Natural killer cell (primary cell): ENCODE data around the gene CCDC88B. TPM values are rescaled to one million over a fixed set of nuclear protein-coding genes. Genes with fewer than 3 reads are reported as not detected.
A peak's percentile ranks its signal among the peaks of the same experiment; 100 is the strongest.
"Not testable (repeated sequence)": the region's sequence is repeated elsewhere in the genome, so short reads cannot be mapped to it uniquely, and the experiment has no call there.

Source experiments
- ATAC-seq, 3 donors: fragments of 150-1000 bp in 2 of 3; fragments of 200-7000 bp in 1 of 3; cut with Tn5 transposase; 1 replicate in 1 of 3; 2 replicates in 2 of 3; pipeline ENCODE4 v1.10.0; 2021; ENCODE audit warnings: mild to moderate bottlenecking in 2 of 3, moderate library complexity in 2 of 3
- DNase-seq, 2 donors: peaks; one replicate each; pipeline versions ENCODE4 v3.0.0 to v3.0.0-alpha.2; 2013 to 2021; ENCODE audit warnings: mixed read lengths in 1 of 2
- H3K27ac ChIP-seq: one replicate; pipeline ENCODE4 v1.5.1; 2013; ENCODE audit warnings: mild to moderate bottlenecking, low read length
- H3K27me3 ChIP-seq: one replicate; pipeline ENCODE4 v1.6.1; 2013; ENCODE audit warnings: low read length; ENCODE audit not compliant: control insufficient read depth, insufficient read depth
- H3K36me3 ChIP-seq: one replicate; pipeline ENCODE4 v1.6.1; 2013; ENCODE audit warnings: low read length; ENCODE audit not compliant: control insufficient read depth, insufficient read depth
- H3K4me1 ChIP-seq: one replicate; pipeline ENCODE4 v1.6.1; 2013; ENCODE audit warnings: low read length; ENCODE audit not compliant: control insufficient read depth, insufficient read depth
- H3K4me3 ChIP-seq: one replicate; pipeline ENCODE4 v1.5.1; 2013; ENCODE audit warnings: low read length
- H3K9me3 ChIP-seq: one replicate; pipeline ENCODE4 v1.6.1; 2013; ENCODE audit warnings: low read length; ENCODE audit not compliant: control insufficient read depth, insufficient read depth
- H3K27ac Mint-ChIP-seq, 2 donors: one replicate each; pipeline ENCODE4 v1.8.0; 2022; ENCODE audit warnings: mild to moderate bottlenecking in 2 of 2, mixed read lengths in 2 of 2, moderate library complexity in 1 of 2
- H3K27me3 Mint-ChIP-seq, 2 donors: one replicate each; pipeline ENCODE4 v1.8.0; 2022; ENCODE audit warnings: low read depth in 2 of 2, mixed read lengths in 2 of 2
- H3K36me3 Mint-ChIP-seq: one replicate; pipeline ENCODE4 v1.8.0; 2022; ENCODE audit warnings: mixed read lengths
- H3K4me1 Mint-ChIP-seq, 2 donors: one replicate each; pipeline ENCODE4 v1.8.0; 2022; ENCODE audit warnings: mixed read lengths in 2 of 2
- H3K4me3 Mint-ChIP-seq: one replicate; pipeline ENCODE4 v1.8.0; 2022; ENCODE audit warnings: mild to moderate bottlenecking, moderate library complexity, mixed read lengths
- H3K9me3 Mint-ChIP-seq, 2 donors: one replicate each; pipeline ENCODE4 v1.8.0; 2022; ENCODE audit warnings: mixed read lengths in 2 of 2
- CTCF ChIP-seq: fragments of 200-600 bp; IDR thresholded peaks from one replicate; pipeline ENCODE4 v1.8.0; 2022; ENCODE audit warnings: antibody characterized with exemption
- WGBS: methylation state at CpG from one replicate; pipeline ENCODE4 v1.1.7; 2013; ENCODE audit warnings: missing lambda C conversion rate; ENCODE audit not compliant: insufficient coverage; 5-methylcytosine and 5-hydroxymethylcytosine counted together
- intact Hi-C: fragments of 100-400 bp; cut with micrococcal nuclease; formaldehyde crosslinking; loops from one replicate; pipeline ENCODE4 v1.14.2; 2022
- total RNA-seq, 4 donors: library from RNA; stranded (reverse); fragments of 120-200 nt in 1 of 4; gene quantifications; one replicate each; pipeline versions ENCODE4 v1.2.3 to v1.2.4, GENCODE V29; 2013 to 2022

Gene CCDC88B
- total RNA-seq, 3 donors from 2014 or later (not counting 1 experiment from before 2014, with no cell fraction given) = 262 to 276 (median 272) TPM

- no peaks in the 10 kb centered on the region for H3K9me3 Mint-ChIP-seq
- Histone ChIP-seq H3K27me3 (no peaks in the 10 kb centered on the region), H3K4me1 (peaks cover 18% of the 10 kb centered on the region), H3K27ac (no peak overlapping the region), H3K36me3 (peaks cover 26% of the 10 kb centered on the region), H3K4me3 (no peak overlapping the region), H3K9me3 (no peaks in the 10 kb centered on the region)
- DNase-seq (no peak), ATAC-seq (no peak)
- intact Hi-C loops = no loop called here
- peaks cover 33% of the 10 kb centered on the region in 2 donors for H3K4me1 Mint-ChIP-seq
- WGBS = 93% methylated on average over 16 of the region's 18 CpGs
- H3K27me3 Mint-ChIP-seq = no peaks in the 10 kb centered on the region
- TF ChIP-seq CTCF = no peak
- H3K4me3 Mint-ChIP-seq = no peak overlapping the region
- H3K27ac Mint-ChIP-seq = peak overlapping the region; percentile 56 to 60
- H3K36me3 Mint-ChIP-seq = no peaks in the 10 kb centered on the region
These were observed 26.4 kb upstream of the CCDC88B start for GRCh38 chr11:64313491-64314145.

- no peak for TF ChIP-seq CTCF
- 94% methylated on average over 19 of the region's 19 CpGs for WGBS
- H3K4me1 Mint-ChIP-seq = peaks cover 39 to 40% of the 10 kb centered on the region in 2 donors
- H3K27me3 Mint-ChIP-seq = no peaks in the 10 kb centered on the region
- H3K4me3 ChIP-seq = no peak overlapping the region
- H3K27ac ChIP-seq = no peak overlapping the region
- ATAC-seq (no peak), DNase-seq (no peak)
- H3K4me3 Mint-ChIP-seq = no peak overlapping the region
- peaks cover 26% of the 10 kb centered on the region for H3K36me3 ChIP-seq
- H3K9me3 ChIP-seq = no peaks in the 10 kb centered on the region
- no peaks in the 10 kb centered on the region for H3K9me3 Mint-ChIP-seq
- H3K27ac Mint-ChIP-seq = no peak overlapping the region
- intact Hi-C loops = no loop called here
- H3K27me3 ChIP-seq = no peaks in the 10 kb centered on the region
- no peaks in the 10 kb centered on the region for H3K36me3 Mint-ChIP-seq
- peaks cover 25% of the 10 kb centered on the region for H3K4me1 ChIP-seq
These were observed 25.7 kb upstream of the CCDC88B start for GRCh38 chr11:64314146-64314804.

- Histone ChIP-seq H3K27me3 (no peaks in the 10 kb centered on the region), H3K36me3 (peaks cover 26% of the 10 kb centered on the region), H3K27ac (no peak overlapping the region), H3K4me1 (peaks cover 30% of the 10 kb centered on the region), H3K9me3 (no peaks in the 10 kb centered on the region), H3K4me3 (no peak overlapping the region)
- TF ChIP-seq CTCF = no peak
- Mint-ChIP-seq H3K9me3 (no peaks in the 10 kb centered on the region), H3K4me3 (no peak overlapping the region), H3K27me3 (no peaks in the 10 kb centered on the region), H3K27ac (no peak overlapping the region), H3K4me1 (peaks cover 44 to 45% of the 10 kb centered on the region in 2 donors), H3K36me3 (no peaks in the 10 kb centered on the region)
- 94% methylated on average over 24 of the region's 24 CpGs for WGBS
- intact Hi-C loops = loop anchor here (5.0 kb wide), 1 partner anchor 128 kb away; the partner anchor contains the start of gene STIP1
- ATAC-seq (no peak), DNase-seq (no peak)
These were observed 25.0 kb upstream of the CCDC88B start for GRCh38 chr11:64314805-64315561.

- intact Hi-C loops = loop anchor here (5.0 kb wide), 1 partner anchor 129 kb away; the partner anchor contains the start of gene STIP1
- not testable (repeated sequence) for H3K27ac ChIP-seq, ATAC-seq, H3K9me3 ChIP-seq, H3K9me3 Mint-ChIP-seq, H3K27me3 ChIP-seq, DNase-seq, H3K27me3 Mint-ChIP-seq, H3K36me3 Mint-ChIP-seq, H3K4me3 ChIP-seq
- Histone ChIP-seq H3K4me1 (peaks cover 30% of the 10 kb centered on the region), H3K36me3 (peaks cover 28% of the 10 kb centered on the region)
- peak overlapping the region; percentile 97 for H3K4me3 Mint-ChIP-seq
- H3K27ac Mint-ChIP-seq = peak overlapping the region; percentile 88 to 99
- 91% methylated on average over 25 of the region's 25 CpGs for WGBS
- H3K4me1 Mint-ChIP-seq = peaks cover 53 to 54% of the 10 kb centered on the region in 2 donors
These were observed 24.1 kb upstream of the CCDC88B start for GRCh38 chr11:64315667-64316526.
